Parathyroid adenoma (tissue), 2 donors: ENCODE data around the gene AQP12A.

Experiments
- H2AFZ ChIP-seq: fragments of 300-600 bp; sonication (generic); one replicate; pipeline ENCODE4 v1.7.0; 2017; ENCODE audit warnings: antibody characterized with exemption, mild to moderate bottlenecking
- H3K27ac ChIP-seq: fragments of 300-600 bp; sonication (generic); one replicate; pipeline ENCODE4 v1.7.0; 2017
- H3K27me3 ChIP-seq: fragments of 300-600 bp; sonication (generic); one replicate; pipeline ENCODE4 v1.7.0; 2017; ENCODE audit warnings: low read length; ENCODE audit not compliant: control insufficient read depth, insufficient read depth
- H3K36me3 ChIP-seq: fragments of 300-600 bp; sonication (generic); one replicate; pipeline ENCODE4 v1.7.0; 2017; ENCODE audit warnings: low read length; ENCODE audit not compliant: control insufficient read depth, insufficient read depth
- H3K4me1 ChIP-seq: fragments of 300-600 bp; sonication (generic); one replicate; pipeline ENCODE4 v1.7.0; 2017; ENCODE audit warnings: control low read depth
- H3K4me2 ChIP-seq: fragments of 300-600 bp; sonication (generic); one replicate; pipeline ENCODE4 v1.7.0; 2017; ENCODE audit warnings: low read length
- H3K4me3 ChIP-seq: fragments of 300-600 bp; sonication (generic); one replicate; pipeline ENCODE4 v1.7.0; 2017; ENCODE audit warnings: low read depth, low read length
- H3K79me2 ChIP-seq: fragments of 300-600 bp; sonication (generic); one replicate; pipeline ENCODE4 v1.7.0; 2017; ENCODE audit warnings: control low read depth
- H3K9ac ChIP-seq: fragments of 300-600 bp; sonication (generic); one replicate; pipeline ENCODE4 v1.7.0; 2017; ENCODE audit warnings: mild to moderate bottlenecking
- H3K9me3 ChIP-seq: fragments of 300-600 bp; sonication (generic); one replicate; pipeline ENCODE4 v1.7.0; 2017; ENCODE audit warnings: low read length; ENCODE audit not compliant: control insufficient read depth
- CTCF ChIP-seq: fragments of 300-600 bp; sonication (generic); IDR thresholded peaks from one replicate; pipeline ENCODE4 v1.7.0; 2017; ENCODE audit warnings: antibody characterized with exemption, mild to moderate bottlenecking
- donor health status: primary hyperparathyroidism.

Gene AQP12A

GRCh38 chr2:240712121-240712520 lies 20.5 kb downstream of the AQP12A start:
- Histone ChIP-seq H3K9ac (no peak overlapping the region), H3K4me1 (no peaks in the 10 kb centered on the region), H3K9me3 (no peaks in the 10 kb centered on the region), H3K27ac (no peak overlapping the region), H3K79me2 (no peaks in the 10 kb centered on the region), H3K4me3 (no peak overlapping the region), H3K27me3 (no peaks in the 10 kb centered on the region), H3K4me2 (no peak overlapping the region), H3K36me3 (no peaks in the 10 kb centered on the region), H2AFZ (no peak overlapping the region)
- no peak for TF ChIP-seq CTCF

- H3K4me3 ChIP-seq = no peak overlapping the region
- H3K4me2 ChIP-seq = no peak overlapping the region
- H3K9ac ChIP-seq = no peak overlapping the region
- no peaks in the 10 kb centered on the region for H3K4me1 ChIP-seq
- no peak overlapping the region for H3K27ac ChIP-seq
- no peaks in the 10 kb centered on the region for H3K9me3 ChIP-seq
- no peak for TF ChIP-seq CTCF
- no peaks in the 10 kb centered on the region for H3K79me2 ChIP-seq
- H3K36me3 ChIP-seq = no peaks in the 10 kb centered on the region
- H3K27me3 ChIP-seq = no peaks in the 10 kb centered on the region
- H2AFZ ChIP-seq = no peak overlapping the region
Measured at GRCh38 chr2:240713071-240713927, 21.6 kb downstream of the AQP12A start.

- H3K27ac ChIP-seq = no peak overlapping the region
- no peak overlapping the region for H2AFZ ChIP-seq
- H3K4me3 ChIP-seq = no peak overlapping the region
- no peak for TF ChIP-seq CTCF
- no peaks in the 10 kb centered on the region for H3K36me3 ChIP-seq
- H3K4me1 ChIP-seq = no peaks in the 10 kb centered on the region
- H3K79me2 ChIP-seq = no peaks in the 10 kb centered on the region
- H3K9me3 ChIP-seq = no peaks in the 10 kb centered on the region
- no peak overlapping the region for H3K4me2 ChIP-seq
- no peak overlapping the region for H3K9ac ChIP-seq
- H3K27me3 ChIP-seq = no peaks in the 10 kb centered on the region
Measured at GRCh38 chr2:240713928-240714746, 22.5 kb downstream of the AQP12A start.

- no peaks in the 10 kb centered on the region for H3K36me3 ChIP-seq
- H3K9me3 ChIP-seq = no peaks in the 10 kb centered on the region
- no peak overlapping the region for H3K4me2 ChIP-seq
- no peaks in the 10 kb centered on the region for H3K4me1 ChIP-seq
- no peak overlapping the region for H3K27ac ChIP-seq
- no peak for TF ChIP-seq CTCF
- no peak overlapping the region for H2AFZ ChIP-seq
- no peaks in the 10 kb centered on the region for H3K27me3 ChIP-seq
- no peak overlapping the region for H3K4me3 ChIP-seq
- H3K79me2 ChIP-seq = no peaks in the 10 kb centered on the region
- no peak overlapping the region for H3K9ac ChIP-seq
Measured at GRCh38 chr2:240714747-240715725, 23.4 kb downstream of the AQP12A start.
